Type B pancreatic cell (in vitro differentiated cells): ENCODE measurements around the gene CCT4. TPM values are rescaled to one million over a fixed set of nuclear protein-coding genes. Genes with fewer than 3 reads are reported as not detected.
"Not testable (repeated sequence)": the region's sequence is repeated elsewhere in the genome, so short reads cannot be mapped to it uniquely, and the experiment has no call there.

Experiments
- DNase-seq: peaks from one replicate; pipeline ENCODE4 v3.0.0; 2021; ENCODE audit warnings: mixed read lengths; ENCODE audit not compliant: unreplicated experiment; ENCODE audit errors: extremely low spot score
- H3K27ac Mint-ChIP-seq: 2 replicates; pipeline ENCODE4 v1.8.0; 2021; ENCODE audit warnings: mild to moderate bottlenecking, mixed read lengths
- H3K27me3 Mint-ChIP-seq: 2 replicates; pipeline ENCODE4 v1.8.0; 2021; ENCODE audit warnings: mixed read lengths
- H3K36me3 Mint-ChIP-seq: 2 replicates; pipeline ENCODE4 v1.8.0; 2021; ENCODE audit warnings: mixed read lengths
- H3K4me1 Mint-ChIP-seq: one replicate; pipeline ENCODE4 v1.8.0; 2021; ENCODE audit warnings: mixed read lengths; ENCODE audit not compliant: unreplicated experiment
- H3K4me3 Mint-ChIP-seq: 2 replicates; pipeline ENCODE4 v1.8.0; 2021; ENCODE audit warnings: mild to moderate bottlenecking, mixed read lengths
- H3K9me3 Mint-ChIP-seq: 2 replicates; pipeline ENCODE4 v1.8.0; 2021; ENCODE audit warnings: mixed read lengths
- CTCF ChIP-seq: fragments of 200-600 bp; sonication (generic); conservative IDR thresholded peaks from 2 replicates; pipeline ENCODE4 v1.5.0; 2021; ENCODE audit warnings: antibody characterized with exemption, mild to moderate bottlenecking
- total RNA-seq: library from RNA; stranded (reverse); gene quantifications from 2 replicates; pipeline ENCODE4 v1.2.1, GENCODE V29; 2021; ENCODE audit warnings: low replicate concordance

Gene CCT4
- total RNA-seq, 1 donor from 2014 or later, result 204 TPM

GRCh38 chr2:61924895-61925663 lies 36.6 kb upstream of the CCT4 start:
- no peak for TF ChIP-seq CTCF
- H3K27me3 Mint-ChIP-seq, result no peaks in the 10 kb centered on the region

DNA sequence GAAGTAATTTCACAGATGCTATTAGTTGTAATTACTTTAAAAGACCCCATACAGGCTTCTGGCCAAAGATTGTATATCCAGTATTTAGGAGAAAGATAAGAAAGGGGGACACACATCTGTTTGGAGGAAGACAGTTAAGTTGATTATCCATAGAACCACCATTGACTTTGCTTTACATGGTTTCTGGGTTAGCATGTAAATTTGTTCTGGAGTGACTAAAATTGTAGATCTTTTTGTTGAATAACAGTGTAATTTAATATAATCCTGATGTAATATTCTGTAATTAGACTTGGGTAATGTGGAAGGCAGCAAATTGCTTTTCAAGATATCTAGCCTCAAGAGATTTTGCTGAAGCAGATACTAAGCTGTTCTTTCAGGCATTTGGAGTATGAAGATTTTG lies 34.3 kb upstream of the CCT4 start:
- Mint-ChIP-seq H3K27ac (no peak overlapping the region), H3K4me3 (no peak overlapping the region), H3K4me1 (no peaks in the 10 kb centered on the region), H3K36me3 (peaks cover 15% of the 10 kb centered on the region), H3K9me3 (no peaks in the 10 kb centered on the region), H3K27me3 (no peaks in the 10 kb centered on the region)
- DNase-seq, result no peak
- no peak for TF ChIP-seq CTCF

More at GRCh38 chr2:61924895-61925663, 36.6 kb upstream of the CCT4 start:
- Mint-ChIP-seq H3K36me3 (peaks cover 15% of the 10 kb centered on the region), H3K9me3 (no peaks in the 10 kb centered on the region), H3K27ac (no peak overlapping the region), H3K4me3 (no peak overlapping the region), H3K4me1 (no peaks in the 10 kb centered on the region)
- DNase-seq, result no peak

DNA sequence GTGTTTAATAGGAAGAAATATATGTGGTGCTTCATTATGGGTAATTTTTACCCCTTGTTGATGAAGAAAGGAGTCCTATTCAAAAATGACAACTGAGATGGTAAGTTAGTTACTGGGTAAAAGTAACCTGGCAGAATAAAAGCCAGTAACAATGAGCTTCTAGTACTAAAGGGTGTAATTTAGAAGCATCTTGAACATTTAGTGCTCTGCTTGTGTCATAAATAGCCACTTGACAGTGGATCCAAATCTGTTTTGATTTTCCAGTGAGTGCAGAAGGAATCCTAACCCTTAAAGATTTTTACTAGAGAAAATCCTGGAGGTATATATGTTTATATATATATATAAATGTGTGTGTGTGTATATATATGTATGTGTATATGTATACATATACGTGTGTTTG lies 32.1 kb upstream of the CCT4 start:
- H3K4me1 Mint-ChIP-seq, result no peaks in the 10 kb centered on the region
- H3K27ac Mint-ChIP-seq, result no peak overlapping the region
- no peak for TF ChIP-seq CTCF
- peaks cover 10% of the 10 kb centered on the region for H3K36me3 Mint-ChIP-seq
- no peaks in the 10 kb centered on the region for H3K9me3 Mint-ChIP-seq
- DNase-seq, result no peak
- H3K27me3 Mint-ChIP-seq, result no peaks in the 10 kb centered on the region
- H3K4me3 Mint-ChIP-seq, result no peak overlapping the region

DNA sequence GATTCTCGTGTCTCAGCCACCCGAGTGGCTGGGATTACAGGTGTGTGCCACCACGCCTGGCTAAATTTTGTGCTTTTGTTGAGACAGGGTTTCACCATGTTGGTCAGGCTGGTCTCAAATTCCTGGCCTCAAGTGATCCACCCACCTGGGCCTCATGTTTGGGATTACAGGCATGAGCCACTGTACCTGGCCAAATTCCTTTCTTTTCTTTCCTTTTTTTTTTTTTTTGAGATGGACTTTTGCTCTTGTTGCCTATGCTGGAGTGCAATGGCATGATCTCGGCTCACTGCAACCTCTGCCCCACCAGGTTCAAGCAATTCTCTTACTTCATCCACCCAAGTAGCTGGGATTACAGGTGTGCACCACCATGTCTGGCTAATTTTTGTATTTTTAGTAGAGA lies 26.3 kb upstream of the CCT4 start:
- not testable (repeated sequence) for H3K9me3 Mint-ChIP-seq, DNase-seq, H3K27ac Mint-ChIP-seq, H3K4me1 Mint-ChIP-seq, H3K36me3 Mint-ChIP-seq, H3K4me3 Mint-ChIP-seq, H3K27me3 Mint-ChIP-seq

GRCh38 chr2:61911510-61911909 lies 23.1 kb upstream of the CCT4 start:
- no peaks in the 10 kb centered on the region for H3K36me3 Mint-ChIP-seq
- no peak for DNase-seq
- peak; percentile 52 for TF ChIP-seq CTCF
- H3K4me3 Mint-ChIP-seq, result no peak overlapping the region
- H3K4me1 Mint-ChIP-seq, result no peaks in the 10 kb centered on the region
- no peak overlapping the region for H3K27ac Mint-ChIP-seq
- H3K9me3 Mint-ChIP-seq, result no peaks in the 10 kb centered on the region
- no peaks in the 10 kb centered on the region for H3K27me3 Mint-ChIP-seq

- Mint-ChIP-seq H3K36me3 (no peaks in the 10 kb centered on the region), H3K9me3 (no peaks in the 10 kb centered on the region), H3K4me3 (no peak overlapping the region), H3K27me3 (no peaks in the 10 kb centered on the region), H3K27ac (no peak overlapping the region), H3K4me1 (no peaks in the 10 kb centered on the region)
- peak; percentile 56 for TF ChIP-seq CTCF
- DNase-seq, result no peak
Measured at GRCh38 chr2:61910603-61911002, 22.1 kb upstream of the CCT4 start.
